A549 (cell line): Measurements from ENCODE around the gene STPG2.
"Not testable (repeated sequence)": the region's sequence is repeated elsewhere in the genome, so short reads cannot be mapped to it uniquely, and the experiment has no call there.

ENCODE experiments used
- BHLHE40 ChIP-seq: IDR thresholded peaks from 2 replicates; pipeline ENCODE4 v1.6.1; 2012; ENCODE audit warnings: low read depth, low read length, inconsistent platforms
- CEBPB ChIP-seq, 2 experiments: fragments of >200 bp in 1 of 2; sonication (Bioruptor Twin) in 1 of 2; formaldehyde crosslinking in 1 of 2; IDR thresholded peaks; 2 replicates each; pipeline ENCODE4 v1.6.1; 2012 to 2016
- EP300 ChIP-seq, 2 experiments: fragments of >200 bp; sonication (Bioruptor Twin); formaldehyde crosslinking; IDR thresholded peaks; 2 replicates in 1 of 2; 3 replicates in 1 of 2; pipeline ENCODE4 v1.6.1; 2016 to 2017
- KDM1A ChIP-seq: fragments of 200-600 bp; sonication (generic); IDR thresholded peaks from 2 replicates; pipeline ENCODE4 v1.6.1; 2016; ENCODE audit warnings: low read depth, mild to moderate bottlenecking
- MAFK ChIP-seq: fragments of 450-650 bp; IDR thresholded peaks from 2 replicates; pipeline ENCODE4 v1.6.1; 2014; ENCODE audit not compliant: partially characterized antibody
- MAZ ChIP-seq: fragments of 150-350 bp; IDR thresholded peaks from 2 replicates; pipeline ENCODE4 v1.6.1; 2014; ENCODE audit warnings: antibody characterized with exemption, low read depth, low read length, borderline replicate concordance
- POLR2A ChIP-seq: IDR thresholded peaks from 2 replicates; pipeline ENCODE4 v1.6.1; 2012; ENCODE audit warnings: mild to moderate bottlenecking, low read length
- RCOR1 ChIP-seq: fragments of 150-350 bp; IDR thresholded peaks from 2 replicates; pipeline ENCODE4 v1.6.1; 2014; ENCODE audit warnings: antibody characterized with exemption, low read length, low read depth
- ZFP36 ChIP-seq: fragments of 450-650 bp; IDR thresholded peaks from 2 replicates; pipeline ENCODE4 v1.6.1; 2014; ENCODE audit warnings: borderline replicate concordance; ENCODE audit not compliant: partially characterized antibody
- TF ChIP-seq, protein P1 (sequence below): fragments of >200 bp; sonication (Bioruptor Twin); formaldehyde crosslinking; IDR thresholded peaks from 3 replicates; pipeline ENCODE4 v1.5.1; 2016

DNA sequence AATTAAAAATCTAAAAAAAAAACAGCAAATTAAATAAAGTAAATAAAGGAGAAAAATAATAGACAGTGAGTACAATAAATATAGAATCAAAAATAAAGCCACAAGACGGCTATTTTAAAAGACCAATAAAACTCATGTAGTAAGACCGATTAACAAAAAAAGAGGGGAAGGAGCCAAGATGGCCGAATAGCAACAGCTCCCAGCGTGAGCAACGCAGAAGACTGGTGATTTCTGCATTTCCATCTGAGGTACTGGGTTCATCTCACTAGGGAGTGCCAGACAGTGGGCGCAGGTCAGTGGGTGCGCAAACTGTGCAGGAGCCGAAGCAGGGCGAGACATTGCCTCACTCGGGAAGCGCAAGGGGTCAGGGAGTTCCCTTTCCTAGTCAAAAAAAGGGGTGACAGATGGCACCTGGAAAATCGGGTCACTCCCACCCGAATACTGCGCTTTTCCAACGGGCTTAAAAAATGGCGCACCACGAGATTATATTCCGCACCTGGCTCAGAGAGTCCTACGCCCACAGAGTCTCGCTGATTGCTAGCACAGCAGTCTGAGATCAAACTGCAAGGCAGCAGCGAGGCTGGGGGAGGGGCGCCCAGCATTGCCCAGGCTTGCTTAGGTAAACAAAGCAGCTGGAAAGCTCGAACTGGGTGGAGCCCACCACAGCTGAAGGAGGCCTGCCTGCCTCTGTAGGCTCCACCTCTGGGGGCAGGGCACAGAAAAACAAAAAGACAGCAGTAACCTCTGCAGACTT is 239.7 kb downstream of the STPG2 start:
- TF ChIP-seq, protein P1, sequence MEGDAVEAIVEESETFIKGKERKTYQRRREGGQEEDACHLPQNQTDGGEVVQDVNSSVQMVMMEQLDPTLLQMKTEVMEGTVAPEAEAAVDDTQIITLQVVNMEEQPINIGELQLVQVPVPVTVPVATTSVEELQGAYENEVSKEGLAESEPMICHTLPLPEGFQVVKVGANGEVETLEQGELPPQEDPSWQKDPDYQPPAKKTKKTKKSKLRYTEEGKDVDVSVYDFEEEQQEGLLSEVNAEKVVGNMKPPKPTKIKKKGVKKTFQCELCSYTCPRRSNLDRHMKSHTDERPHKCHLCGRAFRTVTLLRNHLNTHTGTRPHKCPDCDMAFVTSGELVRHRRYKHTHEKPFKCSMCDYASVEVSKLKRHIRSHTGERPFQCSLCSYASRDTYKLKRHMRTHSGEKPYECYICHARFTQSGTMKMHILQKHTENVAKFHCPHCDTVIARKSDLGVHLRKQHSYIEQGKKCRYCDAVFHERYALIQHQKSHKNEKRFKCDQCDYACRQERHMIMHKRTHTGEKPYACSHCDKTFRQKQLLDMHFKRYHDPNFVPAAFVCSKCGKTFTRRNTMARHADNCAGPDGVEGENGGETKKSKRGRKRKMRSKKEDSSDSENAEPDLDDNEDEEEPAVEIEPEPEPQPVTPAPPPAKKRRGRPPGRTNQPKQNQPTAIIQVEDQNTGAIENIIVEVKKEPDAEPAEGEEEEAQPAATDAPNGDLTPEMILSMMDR, result not testable (repeated sequence)
- TF ChIP-seq MAZ; POLR2A; EP300 (IDR thresholded peaks at IDR 0.05); KDM1A; ZFP36; CEBPB (IDR thresholded peaks at IDR 0.05); MAFK; RCOR1; BHLHE40: not testable (repeated sequence)
